Measurements from ENCODE around the gene PLPP3.

- TF ChIP-seq RAD21 (IDR thresholded peaks at IDR 0.05; ENCODE audit: low read length) (no peak), RFX5 (IDR thresholded peaks at IDR 0.05; ENCODE audit: low read length) (no peak), REST (IDR thresholded peaks at IDR 0.05; ENCODE audit: low read depth, low read length) (no peak)
- TF ChIP-seq, protein P1, sequence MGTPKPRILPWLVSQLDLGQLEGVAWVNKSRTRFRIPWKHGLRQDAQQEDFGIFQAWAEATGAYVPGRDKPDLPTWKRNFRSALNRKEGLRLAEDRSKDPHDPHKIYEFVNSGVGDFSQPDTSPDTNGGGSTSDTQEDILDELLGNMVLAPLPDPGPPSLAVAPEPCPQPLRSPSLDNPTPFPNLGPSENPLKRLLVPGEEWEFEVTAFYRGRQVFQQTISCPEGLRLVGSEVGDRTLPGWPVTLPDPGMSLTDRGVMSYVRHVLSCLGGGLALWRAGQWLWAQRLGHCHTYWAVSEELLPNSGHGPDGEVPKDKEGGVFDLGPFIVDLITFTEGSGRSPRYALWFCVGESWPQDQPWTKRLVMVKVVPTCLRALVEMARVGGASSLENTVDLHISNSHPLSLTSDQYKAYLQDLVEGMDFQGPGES (IDR thresholded peaks at IDR 0.05; ENCODE audit: low read depth, low read length): no peak
Measured at GRCh38 chr1:56483104-56483503, 96.3 kb downstream of the PLPP3 start.

Measured in SK-N-SH (cell line).